Heart left ventricle (tissue), 13 donors: ENCODE measurements around the gene SLC35E3.

Experiments used
- POLR2A ChIP-seq, 2 donors: fragments of 450-650 bp; IDR thresholded peaks; one replicate each; pipeline ENCODE4 v1.6.1; 2017; ENCODE audit warnings: antibody characterized with exemption in 2 of 2, mild to moderate bottlenecking in 2 of 2, moderate library complexity in 2 of 2
- TF ChIP-seq, protein P1 (sequence below), 12 donors: fragments of 200-600 bp; sonication (generic) in 4 of 12; IDR thresholded peaks; one replicate each; pipeline versions ENCODE4 v1.5.0 to v1.8.0; 2018 to 2022; ENCODE audit warnings: antibody characterized with exemption in 12 of 12, mild to moderate bottlenecking in 5 of 12
- donor health status: ischemic (EF 13 %, LVEDD 7.1; RV severe dilation, severe dysfunction).
- donor health status: DM: no; HTN: yes; CAD: no.
- donor health status: DM: no; HTN: no; CAD: no.
- donor health status: ischemic (EF 25% LVEDD 6.9; RV normal size, moderate dysfunction).
- donor health status: ischemic (EF 25% LVEDD 5.7; RV mildly dilated, moderate dysfunction).
- donor health status: ischemic (EF 35%, LVEDD 5.7; RV mildly dilated, moderate dysfunction).
- donor health status: nonischemic (EF 11% LVEDD 7.7; RV severe dilation, severe dysfunction).
- donor health status: DM: yes; HTN: yes; CAD: no.
- donor health status: PGD.
- donor health status: ischemic (EF 29% LVEDD 5.4; RV normal size, mild dysfunction).
- donor health status: nonischemic (EF 23%, LVEDD 6.1; RV moderate dilation, normal function).

GRCh38 chr12:68779280-68779679 is 33.3 kb downstream of the SLC35E3 start:
- TF ChIP-seq, protein P1, sequence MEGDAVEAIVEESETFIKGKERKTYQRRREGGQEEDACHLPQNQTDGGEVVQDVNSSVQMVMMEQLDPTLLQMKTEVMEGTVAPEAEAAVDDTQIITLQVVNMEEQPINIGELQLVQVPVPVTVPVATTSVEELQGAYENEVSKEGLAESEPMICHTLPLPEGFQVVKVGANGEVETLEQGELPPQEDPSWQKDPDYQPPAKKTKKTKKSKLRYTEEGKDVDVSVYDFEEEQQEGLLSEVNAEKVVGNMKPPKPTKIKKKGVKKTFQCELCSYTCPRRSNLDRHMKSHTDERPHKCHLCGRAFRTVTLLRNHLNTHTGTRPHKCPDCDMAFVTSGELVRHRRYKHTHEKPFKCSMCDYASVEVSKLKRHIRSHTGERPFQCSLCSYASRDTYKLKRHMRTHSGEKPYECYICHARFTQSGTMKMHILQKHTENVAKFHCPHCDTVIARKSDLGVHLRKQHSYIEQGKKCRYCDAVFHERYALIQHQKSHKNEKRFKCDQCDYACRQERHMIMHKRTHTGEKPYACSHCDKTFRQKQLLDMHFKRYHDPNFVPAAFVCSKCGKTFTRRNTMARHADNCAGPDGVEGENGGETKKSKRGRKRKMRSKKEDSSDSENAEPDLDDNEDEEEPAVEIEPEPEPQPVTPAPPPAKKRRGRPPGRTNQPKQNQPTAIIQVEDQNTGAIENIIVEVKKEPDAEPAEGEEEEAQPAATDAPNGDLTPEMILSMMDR (IDR thresholded peaks at IDR 0.05) = no peak
- no peak for TF ChIP-seq POLR2A (IDR thresholded peaks at IDR 0.05)
